ENCODE measurements around the gene HBM.
"Not testable (repeated sequence)": the region's sequence is repeated elsewhere in the genome, so short reads cannot be mapped to it uniquely, and the experiment has no call there.

Gene HBM

GRCh38 chr16:183005-183404 lies 17.2 kb downstream of the HBM start:
- ATAC-seq (no peak), DNase-seq (no peak)
- peaks cover 5% of the 10 kb centered on the region for H3K4me1 Mint-ChIP-seq
- H3K9me3 Mint-ChIP-seq, result no peaks in the 10 kb centered on the region
- H3K27ac Mint-ChIP-seq, result no peak overlapping the region
- H3K4me3 Mint-ChIP-seq, result no peak overlapping the region
- peaks cover 8% of the 10 kb centered on the region for H3K27me3 Mint-ChIP-seq

DNA sequence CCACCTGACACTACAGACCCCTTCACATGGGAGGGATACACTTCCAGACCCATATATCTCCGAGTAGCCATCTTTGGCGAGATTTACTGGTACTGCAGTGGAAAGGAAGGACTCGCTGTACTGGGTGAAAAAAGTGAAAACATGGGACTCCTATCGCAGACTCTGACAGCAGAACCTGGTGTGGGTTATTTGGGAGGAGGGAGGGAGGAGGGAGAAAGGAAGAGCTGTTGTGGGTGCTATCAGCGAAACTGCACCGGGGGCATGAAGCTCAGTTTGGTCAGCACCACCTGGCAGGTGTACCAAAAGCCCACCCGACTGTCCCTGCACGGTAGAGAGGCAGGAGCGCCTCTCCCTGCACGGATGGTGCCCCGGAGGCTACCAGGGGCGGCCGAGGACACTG lies 19.4 kb downstream of the HBM start:
- H3K4me1 Mint-ChIP-seq, result peaks cover 10% of the 10 kb centered on the region

DNA sequence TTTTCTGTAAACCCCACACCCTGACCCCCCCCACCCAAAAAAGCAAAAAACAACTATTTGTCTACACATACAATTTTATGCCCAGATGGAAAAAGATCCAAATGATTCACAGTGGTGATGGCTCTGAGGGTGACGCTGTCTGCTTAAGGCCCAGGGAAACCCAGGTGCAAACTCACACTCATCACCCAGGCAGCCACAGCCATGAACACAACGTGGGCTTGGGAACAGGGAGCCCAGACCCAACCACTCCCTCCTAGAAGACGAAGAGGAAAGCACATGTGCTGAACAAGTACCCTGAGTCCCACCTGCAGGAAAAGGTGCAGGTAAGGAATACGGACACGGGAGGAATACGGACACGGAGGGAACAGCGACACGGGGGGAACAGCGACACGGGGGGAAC lies 19.9 kb downstream of the HBM start:
- Mint-ChIP-seq H3K27me3 (no peaks in the 10 kb centered on the region), H3K9me3 (no peaks in the 10 kb centered on the region), H3K4me3 (no peak overlapping the region), H3K27ac (peak overlapping the region in 1 of 2 donors; percentile 71), H3K4me1 (peaks cover 10% of the 10 kb centered on the region)
- ATAC-seq, result no peak
- no peak for DNase-seq

More for the DNA sequence above, 19.4 kb downstream of the HBM start:
- no peak for ATAC-seq
- DNase-seq, result no peak
- no peak overlapping the region for H3K4me3 Mint-ChIP-seq
- H3K27me3 Mint-ChIP-seq, result no peaks in the 10 kb centered on the region
- no peaks in the 10 kb centered on the region for H3K9me3 Mint-ChIP-seq
- H3K27ac Mint-ChIP-seq, result no peak overlapping the region

DNA sequence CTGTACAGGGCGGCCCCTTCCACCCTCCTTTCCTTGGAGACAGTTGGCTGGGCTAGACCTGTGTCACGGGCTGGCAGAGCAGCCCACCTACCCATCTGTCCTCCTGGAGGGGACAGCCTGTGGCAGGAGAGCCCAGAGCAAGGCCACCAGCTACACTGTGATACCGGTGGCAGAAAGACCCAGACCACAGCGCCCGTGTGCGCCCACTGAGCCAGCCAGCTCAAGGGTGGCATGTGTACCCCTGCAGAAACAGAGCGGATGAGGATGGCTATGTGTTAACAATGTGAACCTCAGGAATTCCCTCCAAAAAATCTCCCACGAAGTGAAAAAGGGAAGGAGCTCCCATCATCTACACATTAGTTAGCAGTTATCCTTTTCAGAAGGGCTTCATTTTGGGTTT lies 21.6 kb downstream of the HBM start:
- ATAC-seq, result no peak
- Mint-ChIP-seq H3K4me3 (no peak overlapping the region), H3K27me3 (no peaks in the 10 kb centered on the region), H3K4me1 (peaks cover 15% of the 10 kb centered on the region), H3K9me3 (no peaks in the 10 kb centered on the region), H3K27ac (peak overlapping the region in 1 of 2 donors; percentile 71)
- no peak for DNase-seq

DNA sequence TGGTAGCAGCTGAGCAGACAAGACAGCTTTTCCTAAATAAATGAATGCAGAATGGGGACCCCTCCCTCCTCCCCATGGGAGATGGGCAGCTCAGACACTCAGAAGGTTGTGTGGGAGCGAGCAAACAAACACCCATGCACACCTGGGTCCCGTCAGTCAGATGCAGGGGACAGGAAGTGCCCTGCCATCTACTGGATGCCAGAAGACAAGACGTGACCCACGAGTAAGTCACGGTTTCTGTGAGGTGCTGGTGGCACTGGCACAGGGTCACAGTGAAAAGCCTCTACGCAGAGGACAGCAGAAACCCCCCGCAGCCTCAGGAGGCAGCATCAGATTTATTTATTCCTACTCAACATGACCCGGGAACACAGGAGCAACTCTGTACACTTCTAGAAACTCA lies 22.9 kb downstream of the HBM start:
- DNase-seq (no peak), ATAC-seq (peak; percentile 76)
- H3K9me3 Mint-ChIP-seq, result no peaks in the 10 kb centered on the region
- no peak overlapping the region for H3K4me3 Mint-ChIP-seq
- peaks cover 15% of the 10 kb centered on the region for H3K4me1 Mint-ChIP-seq
- H3K27me3 Mint-ChIP-seq, result no peaks in the 10 kb centered on the region
- no peak overlapping the region for H3K27ac Mint-ChIP-seq

DNA sequence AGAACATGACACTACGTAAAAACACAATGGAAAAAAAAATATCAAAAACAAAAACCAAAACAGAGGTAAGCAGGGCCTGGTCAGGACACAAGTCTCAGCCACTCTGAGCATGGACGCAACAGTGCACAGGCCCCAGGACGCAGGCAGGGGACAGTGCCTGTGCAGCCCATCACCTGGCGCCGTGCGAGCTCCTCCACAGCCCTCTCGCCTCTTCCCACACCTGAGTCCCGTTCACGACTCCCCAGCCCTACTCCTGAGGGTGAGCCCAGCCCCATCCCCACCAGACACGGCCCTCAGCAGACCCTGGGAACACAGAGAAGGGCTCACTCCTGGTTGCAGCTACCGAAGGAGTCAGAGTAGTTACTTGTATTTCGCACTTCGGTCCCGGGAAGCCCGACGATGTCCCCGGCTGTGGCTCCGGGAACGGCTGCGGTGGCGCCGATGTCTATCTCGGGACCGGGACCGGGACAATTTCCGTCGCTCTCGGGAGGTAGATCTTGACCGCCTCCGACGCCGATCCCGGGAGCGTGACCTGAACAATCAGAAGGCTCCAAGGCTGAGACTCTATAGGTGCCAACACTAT lies 23.9 kb downstream of the HBM start:
- Mint-ChIP-seq H3K27me3 (no peaks in the 10 kb centered on the region), H3K9me3 (no peaks in the 10 kb centered on the region), H3K4me3 (no peak overlapping the region), H3K4me1 (peaks cover 15% of the 10 kb centered on the region), H3K27ac (no peak overlapping the region)
- DNase-seq, result no peak
- no peak for ATAC-seq

DNA sequence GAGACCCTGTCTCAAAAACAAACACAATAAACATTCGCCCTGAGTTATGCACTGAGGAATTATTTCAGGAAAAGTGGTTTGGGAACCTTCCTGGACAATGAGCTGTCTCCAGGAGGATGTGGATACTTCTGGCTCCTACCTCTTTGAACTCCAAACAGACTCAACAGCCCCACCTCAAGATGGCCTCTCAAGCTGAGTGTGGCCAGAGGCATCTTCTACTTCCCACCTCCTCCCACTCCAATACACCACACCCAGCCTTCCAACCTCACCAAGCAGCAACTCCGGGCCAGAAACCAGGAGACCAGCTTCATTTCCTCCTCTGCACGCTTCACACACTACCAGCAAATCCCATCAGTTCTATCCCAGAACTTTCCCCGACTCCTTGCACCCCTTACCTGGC lies 26.1 kb downstream of the HBM start:
- DNase-seq, result no peak
- peak overlapping the region in 1 of 2 donors; percentile 35 for H3K27ac Mint-ChIP-seq
- peaks cover 15% of the 10 kb centered on the region for H3K4me1 Mint-ChIP-seq
- H3K4me3 Mint-ChIP-seq, result no peak overlapping the region
- H3K27me3 Mint-ChIP-seq, result no peaks in the 10 kb centered on the region
- no peak for ATAC-seq
- H3K9me3 Mint-ChIP-seq, result no peaks in the 10 kb centered on the region

DNA sequence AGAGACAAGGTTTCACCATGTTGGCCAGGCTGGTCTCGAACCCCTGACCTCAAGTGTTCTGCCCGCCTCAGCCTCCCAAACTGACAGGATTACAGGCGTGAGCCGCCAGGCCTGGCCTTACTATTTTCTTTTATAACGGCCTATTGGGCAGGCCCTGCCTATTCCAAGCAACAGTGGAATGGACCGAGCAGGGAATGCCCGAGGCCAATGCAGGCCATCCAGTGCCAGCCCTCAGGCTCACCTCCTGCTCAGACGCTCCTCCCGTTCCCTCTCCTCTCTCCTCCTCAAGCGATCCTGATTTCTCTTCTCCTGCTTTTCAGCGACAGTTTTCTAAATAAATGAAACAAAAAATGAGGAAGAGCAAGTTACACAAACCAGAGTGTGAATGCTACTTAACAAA lies 26.9 kb downstream of the HBM start:
- H3K27me3 Mint-ChIP-seq, result no peaks in the 10 kb centered on the region
- H3K27ac Mint-ChIP-seq, result peak overlapping the region in 1 of 2 donors; percentile 56
- H3K9me3 Mint-ChIP-seq, result no peaks in the 10 kb centered on the region
- ATAC-seq (no peak), DNase-seq (no peak)
- peaks cover 15% of the 10 kb centered on the region for H3K4me1 Mint-ChIP-seq
- no peak overlapping the region for H3K4me3 Mint-ChIP-seq

DNA sequence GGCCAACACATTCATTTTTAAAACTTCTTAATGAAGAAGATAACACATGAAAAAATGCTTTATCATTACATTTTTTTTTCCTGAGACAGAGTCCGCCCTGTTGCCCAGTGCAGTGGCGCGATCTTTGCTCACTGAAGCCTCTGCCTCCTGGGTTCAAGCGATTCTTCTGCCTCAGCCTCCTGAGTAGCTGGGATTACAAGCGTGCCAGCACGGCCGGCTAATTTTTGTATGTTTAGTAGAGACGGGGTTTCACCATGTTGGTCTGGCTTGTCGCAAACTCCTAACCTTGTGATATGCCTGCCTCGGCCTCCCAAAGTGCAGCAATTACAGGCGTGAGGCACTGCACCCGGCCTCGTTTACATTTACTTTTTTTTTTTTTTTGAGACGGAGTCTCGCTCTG lies 27.7 kb downstream of the HBM start:
- Mint-ChIP-seq H3K9me3 (no peaks in the 10 kb centered on the region), H3K27ac (no peak overlapping the region), H3K4me1 (peaks cover 15% of the 10 kb centered on the region), H3K27me3 (no peaks in the 10 kb centered on the region), H3K4me3 (no peak overlapping the region)
- DNase-seq, result no peak
- no peak for ATAC-seq

DNA sequence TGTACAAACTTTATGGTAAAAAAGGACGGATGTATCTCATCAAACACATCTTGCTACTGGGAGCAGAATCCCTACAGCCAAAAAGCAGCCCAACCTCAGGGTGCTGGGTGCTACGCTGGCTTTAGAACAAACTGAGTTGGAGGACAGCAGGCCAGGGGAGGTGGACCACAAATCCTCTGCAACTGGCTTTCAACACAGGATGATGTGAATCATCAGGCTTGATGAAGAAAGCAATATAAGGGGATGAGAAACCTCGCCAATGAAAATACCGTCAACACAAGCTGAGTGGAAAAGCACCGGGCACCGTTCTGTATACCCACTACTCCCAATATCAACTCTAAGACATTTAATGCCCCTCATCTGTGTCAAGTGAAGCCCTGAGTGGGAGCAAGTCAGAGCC lies 28.7 kb downstream of the HBM start:
- Mint-ChIP-seq H3K4me1 (peaks cover 5% of the 10 kb centered on the region), H3K27me3 (no peaks in the 10 kb centered on the region), H3K4me3 (no peak overlapping the region), H3K27ac (no peak overlapping the region), H3K9me3 (no peaks in the 10 kb centered on the region)
- ATAC-seq (no peak), DNase-seq (no peak)

DNA sequence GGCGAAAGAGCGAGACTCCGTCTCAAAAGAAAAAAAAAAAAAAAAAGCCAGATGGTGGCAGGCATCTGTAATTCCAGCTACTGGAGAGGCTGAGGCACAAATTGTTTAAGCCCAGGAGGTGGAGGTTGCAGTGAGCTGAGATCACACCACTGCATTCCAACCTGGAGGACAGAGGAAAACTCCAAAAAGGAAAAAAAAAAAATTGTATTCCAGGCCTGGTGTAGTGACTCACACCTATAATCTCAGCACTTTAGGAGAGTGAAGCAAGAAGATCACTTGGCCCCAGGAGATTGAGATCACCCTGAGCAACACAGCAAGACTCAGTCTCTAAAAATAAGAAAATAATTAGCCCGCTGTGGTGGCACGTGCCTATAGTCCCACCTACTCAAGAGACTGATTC lies 34.6 kb downstream of the HBM start:
- H3K4me1 Mint-ChIP-seq, result no peaks in the 10 kb centered on the region
- H3K4me3 Mint-ChIP-seq, result no peak overlapping the region
- no peak for ATAC-seq
- H3K9me3 Mint-ChIP-seq, result no peaks in the 10 kb centered on the region
- no peak overlapping the region for H3K27ac Mint-ChIP-seq
- DNase-seq, result no peak
- no peaks in the 10 kb centered on the region for H3K27me3 Mint-ChIP-seq

- DNase-seq (no peak), ATAC-seq (no peak)
- no peaks in the 10 kb centered on the region for H3K9me3 Mint-ChIP-seq
- no peaks in the 10 kb centered on the region for H3K27me3 Mint-ChIP-seq
- H3K27ac Mint-ChIP-seq, result no peak overlapping the region
- H3K4me3 Mint-ChIP-seq, result no peak overlapping the region
- H3K4me1 Mint-ChIP-seq, result peaks cover 9% of the 10 kb centered on the region
Measured at GRCh38 chr16:203246-203645, 37.5 kb downstream of the HBM start.

- not testable (repeated sequence) for H3K4me1 Mint-ChIP-seq, DNase-seq, H3K4me3 Mint-ChIP-seq, H3K27ac Mint-ChIP-seq, H3K9me3 Mint-ChIP-seq, ATAC-seq, H3K27me3 Mint-ChIP-seq
Measured at GRCh38 chr16:204046-204445, 38.3 kb downstream of the HBM start.

GRCh38 chr16:209359-209758 lies 43.6 kb downstream of the HBM start:
- ATAC-seq, H3K9me3 Mint-ChIP-seq, H3K4me1 Mint-ChIP-seq, H3K4me3 Mint-ChIP-seq, H3K27me3 Mint-ChIP-seq, H3K27ac Mint-ChIP-seq, DNase-seq: not testable (repeated sequence)

DNA sequence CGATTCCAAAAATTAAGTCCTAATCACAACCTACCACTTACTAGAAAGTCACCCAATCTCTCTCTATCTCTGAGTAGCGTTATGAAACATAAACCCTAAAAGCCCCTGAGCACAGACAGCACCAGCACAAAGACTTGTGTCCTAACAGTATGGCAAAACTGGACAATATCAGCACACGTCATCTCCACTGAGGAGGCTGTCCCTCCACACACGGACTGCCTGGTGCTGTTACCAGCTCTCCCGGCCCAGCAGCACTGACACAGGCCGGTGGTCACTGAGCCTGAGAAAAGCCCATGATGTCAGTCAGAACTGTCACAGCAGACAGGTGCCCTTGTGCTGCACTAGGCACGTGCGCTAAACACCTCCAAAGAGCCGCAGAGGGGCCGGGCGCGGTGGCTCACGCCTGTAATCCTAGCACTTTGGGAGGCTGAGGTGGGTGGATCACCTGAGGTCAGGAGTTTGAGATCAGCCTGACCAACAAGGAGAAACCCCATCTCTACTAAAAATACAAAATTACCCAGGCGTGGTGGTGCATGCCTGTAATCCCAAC lies 45.9 kb downstream of the HBM start:
- DNase-seq, result not testable (repeated sequence)
- peak overlapping the region; percentile 14 to 88 for H3K27ac Mint-ChIP-seq

GRCh38 chr16:212999-213398 lies 47.2 kb downstream of the HBM start:
- no peaks in the 10 kb centered on the region for H3K9me3 Mint-ChIP-seq
- H3K27ac Mint-ChIP-seq, result peak overlapping the region in 1 of 2 donors; percentile 59
- H3K4me3 Mint-ChIP-seq, result no peak overlapping the region
- H3K4me1 Mint-ChIP-seq, result no peaks in the 10 kb centered on the region
- ATAC-seq (no peak), DNase-seq (no peak)
- no peaks in the 10 kb centered on the region for H3K27me3 Mint-ChIP-seq

More for the DNA sequence above, 45.9 kb downstream of the HBM start:
- not testable (repeated sequence) for H3K27me3 Mint-ChIP-seq, H3K9me3 Mint-ChIP-seq, ATAC-seq, H3K4me3 Mint-ChIP-seq, H3K4me1 Mint-ChIP-seq

Data from stimulated activated naive CD8-positive, alpha-beta T cell treated with anti-CD3 and anti-CD28 coated beads, Interleukin-15, amount 100 ng/mL, for 72 hours (primary cell).